HG02840 (cell line): Measurements from ENCODE around the gene ZFYVE9.

Experiments used
- ATAC-seq: cut with Tn5 transposase; IDR thresholded peaks from one replicate; pipeline ENCODE4 v1.9.1; 2021; ENCODE audit warnings: mild to moderate bottlenecking, moderate library complexity, moderate number of reproducible peaks; ENCODE audit not compliant: unreplicated experiment, low FRiP score

The ZFYVE9 gene

GRCh38 chr1:52237430-52237829 lies 95.5 kb downstream of the ZFYVE9 start:
- ATAC-seq: no peak

- ATAC-seq: no peak
Measured at GRCh38 chr1:52238474-52238873, 96.6 kb downstream of the ZFYVE9 start.

GRCh38 chr1:52238887-52239707 lies 97.2 kb downstream of the ZFYVE9 start:
- ATAC-seq: no peak

- ATAC-seq: no peak
Measured at GRCh38 chr1:52239708-52240001, 97.8 kb downstream of the ZFYVE9 start.

GRCh38 chr1:52240592-52241210 lies 98.8 kb downstream of the ZFYVE9 start:
- ATAC-seq: no peak

GRCh38 chr1:52243221-52243987 lies 101.5 kb downstream of the ZFYVE9 start:
- no peak for ATAC-seq

GRCh38 chr1:52249831-52250230 lies 107.9 kb downstream of the ZFYVE9 start:
- ATAC-seq: no peak

GRCh38 chr1:52253421-52253820 lies 111.5 kb downstream of the ZFYVE9 start:
- no peak for ATAC-seq

- no peak for ATAC-seq
Measured at GRCh38 chr1:52259886-52260285, 118.0 kb downstream of the ZFYVE9 start.

- no peak for ATAC-seq
Measured at GRCh38 chr1:52263153-52263910, 121.4 kb downstream of the ZFYVE9 start.

GRCh38 chr1:52264530-52265115 lies 122.7 kb downstream of the ZFYVE9 start:
- no peak for ATAC-seq

GRCh38 chr1:52266507-52266906 lies 124.6 kb downstream of the ZFYVE9 start:
- ATAC-seq: no peak

- ATAC-seq: no peak
Measured at GRCh38 chr1:52268372-52268771, 126.5 kb downstream of the ZFYVE9 start.

GRCh38 chr1:52281518-52281917 lies 139.6 kb downstream of the ZFYVE9 start:
- no peak for ATAC-seq

GRCh38 chr1:52288286-52288685 lies 146.4 kb downstream of the ZFYVE9 start:
- no peak for ATAC-seq

- no peak for ATAC-seq
Measured at GRCh38 chr1:52294580-52294979, 152.7 kb downstream of the ZFYVE9 start.

GRCh38 chr1:52296345-52296744 lies 154.5 kb downstream of the ZFYVE9 start:
- ATAC-seq: no peak

- no peak for ATAC-seq
Measured at GRCh38 chr1:52305417-52306226, 163.7 kb downstream of the ZFYVE9 start.

GRCh38 chr1:52306227-52307006 lies 164.5 kb downstream of the ZFYVE9 start:
- no peak for ATAC-seq
